K562 (cell line): ENCODE data around the gene P4HB.

Source experiments
- DPF2 ChIP-seq: fragments of 450-650 bp; IDR thresholded peaks from 2 replicates; pipeline ENCODE4 v1.6.1; 2016
- POLR2A ChIP-seq: fragments of 450-650 bp; conservative IDR thresholded peaks from 2 replicates; pipeline ENCODE4 v1.6.1; 2016
- SMC3 ChIP-seq: conservative IDR thresholded peaks from 2 replicates; pipeline ENCODE4 v1.6.1; 2011; ENCODE audit warnings: low read depth, low read length, improper control_type of control experiment; ENCODE audit not compliant: insufficient read depth
- TF ChIP-seq, protein P1 (sequence below), 3 experiments: IDR thresholded peaks in 2 of 3; conservative IDR thresholded peaks in 1 of 3; 2 replicates each; pipeline ENCODE4 v1.5.1; 2011 to 2012; ENCODE audit warnings: low read length in 3 of 3, mild to moderate bottlenecking in 3 of 3, control low read depth in 2 of 3, improper control_type of control experiment in 1 of 3, inconsistent platforms in 1 of 3, low read depth in 1 of 3, mixed read lengths in 1 of 3, moderate library complexity in 1 of 3; ENCODE audit not compliant: insufficient read depth in 2 of 3

DNA sequence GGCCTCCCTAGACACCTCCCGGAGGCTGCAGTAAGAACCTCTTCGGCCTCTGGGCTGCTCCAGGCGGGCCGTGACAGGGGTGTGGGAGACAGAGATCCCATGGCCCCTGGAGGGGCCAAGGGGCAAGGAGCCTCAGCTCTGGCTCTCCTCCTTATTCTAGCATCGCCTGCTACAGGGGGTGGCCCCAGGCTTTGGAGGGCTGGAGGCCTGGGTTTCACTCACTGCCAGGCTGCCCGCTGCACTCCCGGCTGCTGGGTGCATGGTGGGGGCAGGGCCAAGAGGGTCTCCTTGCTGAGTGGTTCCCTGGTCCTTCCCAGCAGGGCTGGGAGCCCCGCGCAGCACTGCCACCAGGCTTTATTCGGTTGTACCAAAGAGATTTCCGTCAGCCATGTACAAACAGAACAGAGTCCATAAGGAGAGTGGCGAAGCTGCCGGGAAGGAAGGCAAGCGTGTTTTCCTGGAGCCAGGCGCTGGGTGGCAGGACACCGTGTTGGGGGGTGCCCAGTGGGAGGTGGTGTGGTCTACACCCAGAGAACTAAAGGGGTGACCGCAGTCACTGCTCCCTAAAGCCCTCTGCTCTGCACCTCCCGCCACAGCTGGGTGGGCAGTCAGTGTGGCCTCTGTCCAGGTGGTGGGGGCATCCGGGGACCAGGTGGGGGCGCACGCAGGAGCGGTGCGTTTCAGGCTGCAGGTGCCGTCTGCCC is 43.7 kb upstream of the P4HB start:
- TF ChIP-seq, protein P1, sequence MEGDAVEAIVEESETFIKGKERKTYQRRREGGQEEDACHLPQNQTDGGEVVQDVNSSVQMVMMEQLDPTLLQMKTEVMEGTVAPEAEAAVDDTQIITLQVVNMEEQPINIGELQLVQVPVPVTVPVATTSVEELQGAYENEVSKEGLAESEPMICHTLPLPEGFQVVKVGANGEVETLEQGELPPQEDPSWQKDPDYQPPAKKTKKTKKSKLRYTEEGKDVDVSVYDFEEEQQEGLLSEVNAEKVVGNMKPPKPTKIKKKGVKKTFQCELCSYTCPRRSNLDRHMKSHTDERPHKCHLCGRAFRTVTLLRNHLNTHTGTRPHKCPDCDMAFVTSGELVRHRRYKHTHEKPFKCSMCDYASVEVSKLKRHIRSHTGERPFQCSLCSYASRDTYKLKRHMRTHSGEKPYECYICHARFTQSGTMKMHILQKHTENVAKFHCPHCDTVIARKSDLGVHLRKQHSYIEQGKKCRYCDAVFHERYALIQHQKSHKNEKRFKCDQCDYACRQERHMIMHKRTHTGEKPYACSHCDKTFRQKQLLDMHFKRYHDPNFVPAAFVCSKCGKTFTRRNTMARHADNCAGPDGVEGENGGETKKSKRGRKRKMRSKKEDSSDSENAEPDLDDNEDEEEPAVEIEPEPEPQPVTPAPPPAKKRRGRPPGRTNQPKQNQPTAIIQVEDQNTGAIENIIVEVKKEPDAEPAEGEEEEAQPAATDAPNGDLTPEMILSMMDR (IDR thresholded peaks at IDR 0.05 in 2 of 3, conservative IDR thresholded peaks at IDR 0.05 in 1 of 3; ENCODE audit: insufficient read depth in 2 of 3, low read depth in 1 of 3, low read length in 3 of 3): no peak
- TF ChIP-seq POLR2A: no peak
- TF ChIP-seq SMC3: no peak
- TF ChIP-seq DPF2: no peak
